Left lobe of liver (tissue), 2 donors: Measurements from ENCODE around the gene APRT. TPM values are rescaled to one million over a fixed set of nuclear protein-coding genes. Genes with fewer than 3 reads are reported as not detected.

Source experiments
- ATAC-seq: fragments of 200-7000 bp; cut with Tn5 transposase; one replicate; pipeline ENCODE4 v1.9.1; 2020; ENCODE audit warnings: mild to moderate bottlenecking, moderate library complexity
- DNase-seq: peaks from one replicate; pipeline ENCODE4 v3.0.0-alpha.2; 2020; ENCODE audit warnings: low spot score
- total RNA-seq: library from RNA; stranded (reverse); gene quantifications from one replicate; pipeline ENCODE4 v1.2.1, GENCODE V29; 2021
- donor health status: DM: no; HTN: no; CAD: no; lungs with moderate emphysema.
- donor health status: DM: no; HTN: yes; CAD: no.

The APRT gene, protein sequence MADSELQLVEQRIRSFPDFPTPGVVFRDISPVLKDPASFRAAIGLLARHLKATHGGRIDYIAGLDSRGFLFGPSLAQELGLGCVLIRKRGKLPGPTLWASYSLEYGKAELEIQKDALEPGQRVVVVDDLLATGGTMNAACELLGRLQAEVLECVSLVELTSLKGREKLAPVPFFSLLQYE
- total RNA-seq = 68.9 TPM

DNA sequence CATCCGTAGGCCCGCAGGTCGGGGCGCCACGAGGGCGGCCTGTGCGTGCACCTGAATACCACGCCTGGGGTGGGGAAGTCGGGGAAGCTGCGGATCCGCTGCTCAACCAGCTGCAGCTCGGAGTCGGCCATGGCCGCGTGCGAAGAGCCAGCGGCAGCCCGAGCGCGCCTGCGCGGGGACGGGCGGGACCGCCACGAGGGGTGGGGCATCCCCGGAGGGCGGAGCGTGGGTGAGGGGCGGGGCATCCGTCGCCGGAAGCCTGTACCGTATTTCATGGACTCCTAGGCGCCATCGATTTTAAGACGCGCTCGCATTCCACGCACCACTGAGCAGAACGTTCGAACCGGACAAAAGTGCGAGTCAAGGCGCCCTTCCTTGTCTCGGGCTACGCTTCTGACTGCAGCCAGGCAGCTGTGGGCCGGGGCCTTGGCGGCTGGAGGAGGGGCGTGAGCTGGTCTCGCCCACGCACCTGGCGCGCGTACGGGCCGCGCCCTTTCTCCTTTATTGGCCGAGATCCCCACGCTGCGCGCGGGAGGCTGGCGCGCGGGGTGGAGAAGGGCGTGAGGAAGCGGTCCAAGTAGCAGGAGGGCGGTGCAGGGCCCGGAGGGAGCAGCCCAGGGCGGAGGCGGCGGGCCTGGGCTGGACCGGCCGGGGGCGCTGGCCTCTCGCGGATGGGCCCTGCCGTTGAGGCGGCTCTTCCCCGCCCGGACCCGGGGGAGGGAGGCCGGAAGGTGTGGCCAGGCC, at the start of gene APRT:
APRT (minus strand) TSS at position 160 of the 744 bp plus-strand sequence; CDS start at position 131, 29 bp downstream.
- peak; percentile 97 for DNase-seq
- peak; percentile 89 for ATAC-seq

DNA sequence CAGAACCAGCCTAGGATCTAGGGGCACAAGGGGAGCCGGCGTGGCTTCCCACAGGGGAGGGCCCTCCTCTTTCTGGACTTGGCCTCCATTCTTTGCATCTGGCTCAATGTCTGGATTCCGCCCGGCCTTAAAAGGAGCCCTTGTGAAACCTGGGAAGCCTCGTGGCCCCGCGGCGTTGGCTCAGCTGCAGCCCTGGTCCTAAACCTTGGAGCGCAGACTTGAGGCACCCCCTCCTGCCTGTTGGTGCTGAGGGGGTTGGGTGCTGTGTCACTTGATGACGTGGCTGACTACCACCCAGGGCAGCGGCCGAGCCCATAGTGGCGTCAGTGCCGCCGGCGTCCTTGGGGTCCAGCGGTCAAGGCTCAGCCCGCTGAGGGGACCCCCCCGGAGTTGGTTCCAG, 49.6 kb upstream of the APRT start:
- ATAC-seq (no peak), DNase-seq (no peak)

DNA sequence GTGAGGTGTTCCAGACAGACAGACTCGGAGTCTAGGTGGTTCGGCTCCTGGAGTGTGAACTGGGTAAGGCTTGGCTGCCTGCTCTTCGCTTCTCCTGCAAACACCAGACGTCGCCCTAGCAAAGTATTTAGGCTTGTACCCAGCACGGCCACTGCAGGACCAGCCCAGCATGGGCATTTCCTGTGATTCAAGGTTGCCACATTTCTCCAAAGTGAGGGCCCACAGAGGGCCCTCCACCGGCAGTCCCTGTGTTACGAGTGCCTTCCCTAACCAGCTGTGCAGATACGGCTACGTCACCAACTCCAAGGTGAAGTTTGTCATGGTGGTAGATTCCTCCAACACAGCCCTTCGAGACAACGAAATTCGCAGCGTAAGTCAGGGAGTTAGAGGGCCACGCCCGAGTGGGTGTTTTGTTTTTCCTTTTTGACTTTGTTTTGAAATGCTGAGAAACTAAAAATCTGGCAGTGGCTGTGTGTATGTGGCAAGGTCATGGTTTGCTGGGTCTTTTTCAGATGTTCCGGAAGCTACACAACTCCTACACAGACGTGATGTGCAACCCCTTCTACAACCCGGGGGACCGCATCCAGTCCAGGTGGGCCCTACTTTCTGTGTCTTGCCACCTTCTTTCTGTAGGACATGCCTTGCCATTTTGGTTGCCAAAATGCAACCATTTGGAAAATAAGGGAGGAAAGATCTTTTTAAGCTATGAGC, 47.8 kb upstream of the APRT start:
- ATAC-seq (no peak), DNase-seq (no peak)

DNA sequence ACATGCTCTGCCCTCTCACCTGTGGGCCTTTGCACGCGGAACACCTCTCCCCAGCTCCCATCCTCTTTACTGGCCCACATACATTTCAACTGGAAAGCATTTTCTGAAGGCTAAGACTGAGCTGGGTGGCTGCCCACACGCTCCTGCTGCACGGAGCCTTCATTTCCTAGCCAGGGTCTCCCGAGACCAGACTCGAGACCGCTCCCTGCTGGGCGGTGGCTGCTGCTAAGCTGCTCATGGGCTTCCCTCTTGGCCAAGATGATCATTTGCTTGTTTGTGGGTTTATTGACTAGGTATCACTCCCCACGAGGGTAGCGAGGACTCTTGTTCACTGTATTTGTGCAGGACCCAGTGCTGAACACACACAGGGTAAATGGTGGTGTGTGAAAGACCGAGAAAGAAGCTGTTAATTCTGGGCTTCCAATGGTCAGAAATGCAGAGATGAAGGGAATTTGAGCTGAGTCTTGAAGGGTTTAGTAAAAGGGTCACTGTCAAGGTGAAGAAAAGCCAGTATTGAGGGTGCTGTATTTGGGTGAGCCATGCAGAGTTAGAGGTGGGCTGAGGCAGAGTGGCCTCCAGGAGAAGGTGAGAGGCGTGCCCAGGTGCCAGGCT, 46.1 kb upstream of the APRT start:
- peak; percentile 74 for DNase-seq
- ATAC-seq = peak; percentile 70

DNA sequence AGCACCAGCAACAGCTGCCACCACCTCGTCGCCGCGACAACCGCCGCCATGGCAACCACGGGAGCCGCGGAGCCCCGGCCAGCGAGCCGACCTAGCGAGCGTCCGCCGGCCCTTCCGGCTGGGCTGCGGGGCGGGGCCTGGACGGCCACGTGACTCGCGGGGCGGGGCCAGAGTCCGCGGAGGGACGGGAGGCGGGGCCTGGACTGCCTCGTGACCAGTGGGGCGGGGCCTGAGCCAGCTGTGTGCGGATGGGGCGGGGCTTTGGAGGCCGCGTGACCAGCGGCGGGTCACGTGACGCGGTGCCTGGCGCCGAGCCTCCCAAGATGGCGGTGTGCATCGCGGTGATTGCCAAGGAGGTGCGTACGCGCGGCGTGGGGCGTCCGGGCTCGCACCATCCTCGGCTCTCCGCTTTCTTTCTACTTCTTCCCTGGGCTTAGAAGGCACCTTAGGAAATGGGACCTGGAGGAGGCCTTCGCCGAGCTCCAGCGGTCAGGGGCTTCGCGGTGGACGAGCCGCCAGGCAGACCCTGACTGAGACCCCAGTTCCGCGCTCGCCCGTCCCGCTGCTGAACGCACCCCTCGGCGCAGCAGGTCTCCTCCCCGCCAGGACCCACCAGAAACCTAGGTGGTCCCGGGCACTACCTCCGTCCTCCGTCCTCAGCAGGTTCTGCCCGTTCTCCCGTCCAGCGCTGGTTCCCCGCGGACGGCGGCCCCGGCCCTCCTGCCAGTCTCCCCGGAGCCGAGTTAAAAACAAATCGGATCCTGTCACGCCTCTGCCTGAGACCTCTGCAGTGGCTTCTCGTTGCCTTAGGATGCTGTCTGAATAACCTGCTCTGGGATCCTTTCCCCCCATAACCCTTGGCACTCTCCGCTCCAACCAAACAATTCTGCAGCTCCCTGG, 45.4 kb upstream of the APRT start, which contains the start of the genes GALNS and TRAPPC2L:
GALNS (minus strand) TSS at position 120 of the 900 bp plus-strand sequence; CDS start at position 50, 70 bp downstream.
TRAPPC2L (plus strand) TSS at position 300 of the 900 bp plus-strand sequence; CDS start at position 324, 24 bp downstream.
- ATAC-seq = peak; percentile 96

DNA sequence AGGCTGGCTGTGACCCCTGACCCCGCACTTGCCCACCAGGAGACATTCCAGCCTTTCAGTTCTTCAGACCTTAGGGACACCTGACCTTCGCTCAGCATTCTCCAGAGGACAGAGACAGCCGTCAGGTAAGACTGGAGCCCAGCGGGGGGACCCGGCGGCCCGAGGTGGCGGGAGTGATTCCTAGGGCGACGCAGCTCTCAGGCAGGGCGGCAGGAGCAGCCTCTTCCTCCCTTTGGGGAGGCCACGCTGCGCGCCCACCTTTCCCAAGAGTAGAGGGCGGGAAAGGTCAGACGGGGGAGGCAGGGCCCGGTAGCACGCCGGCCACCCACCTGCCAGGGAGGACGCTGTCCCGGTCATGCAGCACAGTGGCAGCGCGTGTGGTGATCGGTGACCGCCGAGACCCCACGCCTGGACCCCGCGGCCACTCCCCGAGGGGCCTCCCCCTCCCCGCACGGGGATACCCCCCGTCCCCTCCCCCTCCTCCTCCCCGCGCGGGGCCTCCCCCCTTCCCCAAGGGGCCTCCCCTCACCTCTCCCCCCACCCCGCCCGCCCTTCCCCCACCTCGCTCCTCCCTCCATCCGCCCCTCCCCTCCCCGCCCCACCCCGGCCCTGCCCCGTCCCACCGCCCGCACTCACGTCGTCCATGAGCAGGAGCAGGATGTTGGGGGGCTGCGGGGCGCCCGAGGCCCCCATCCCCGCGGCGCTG, 44.5 kb upstream of the APRT start:
- ATAC-seq = peak; percentile 36

More for the DNA sequence above, 45.4 kb upstream of the APRT start, which contains the start of the genes GALNS and TRAPPC2L:
- DNase-seq = peak; percentile 99

DNA sequence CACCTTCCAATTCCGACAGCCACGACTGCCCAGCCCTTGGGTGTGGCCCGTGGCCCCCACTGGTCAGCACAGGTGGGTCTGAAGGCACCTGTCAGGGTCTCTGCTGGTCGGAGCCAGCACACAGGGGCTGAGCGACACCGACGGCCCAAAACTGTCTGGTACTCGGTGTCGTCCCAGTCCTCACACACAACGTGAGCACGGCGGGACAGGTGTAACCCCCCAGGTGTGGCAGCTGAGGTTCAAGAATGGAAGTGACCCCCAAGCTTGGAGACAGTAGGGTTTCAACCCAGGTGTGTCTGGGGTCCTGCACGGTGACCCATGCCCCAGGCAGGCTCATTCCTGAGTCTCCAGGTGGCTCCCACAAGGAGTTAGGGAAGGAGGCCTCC, 44.0 kb upstream of the APRT start:
- DNase-seq = no peak
- no peak for ATAC-seq

More for the DNA sequence above, 44.5 kb upstream of the APRT start:
- no peak for DNase-seq

DNA sequence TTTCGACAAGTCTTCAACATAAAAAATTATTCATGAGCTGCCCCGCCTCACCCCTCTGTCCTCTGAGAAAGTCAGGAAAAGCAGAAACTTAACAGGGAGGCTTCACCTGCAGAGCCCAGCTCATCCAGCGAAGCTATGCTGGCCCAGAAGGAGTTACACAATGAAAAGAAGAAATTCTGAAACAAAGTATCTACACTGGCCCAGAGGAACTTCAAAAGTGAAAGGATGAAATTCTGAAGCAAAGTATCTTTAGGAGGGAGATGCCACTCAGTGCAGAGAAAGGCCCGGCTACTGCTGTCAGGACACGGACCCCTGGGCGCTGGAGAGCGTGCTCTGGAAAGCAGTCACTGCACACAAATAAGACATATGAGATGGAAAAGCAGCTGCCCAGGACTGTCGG, 43.4 kb upstream of the APRT start:
- ATAC-seq (no peak), DNase-seq (no peak)

DNA sequence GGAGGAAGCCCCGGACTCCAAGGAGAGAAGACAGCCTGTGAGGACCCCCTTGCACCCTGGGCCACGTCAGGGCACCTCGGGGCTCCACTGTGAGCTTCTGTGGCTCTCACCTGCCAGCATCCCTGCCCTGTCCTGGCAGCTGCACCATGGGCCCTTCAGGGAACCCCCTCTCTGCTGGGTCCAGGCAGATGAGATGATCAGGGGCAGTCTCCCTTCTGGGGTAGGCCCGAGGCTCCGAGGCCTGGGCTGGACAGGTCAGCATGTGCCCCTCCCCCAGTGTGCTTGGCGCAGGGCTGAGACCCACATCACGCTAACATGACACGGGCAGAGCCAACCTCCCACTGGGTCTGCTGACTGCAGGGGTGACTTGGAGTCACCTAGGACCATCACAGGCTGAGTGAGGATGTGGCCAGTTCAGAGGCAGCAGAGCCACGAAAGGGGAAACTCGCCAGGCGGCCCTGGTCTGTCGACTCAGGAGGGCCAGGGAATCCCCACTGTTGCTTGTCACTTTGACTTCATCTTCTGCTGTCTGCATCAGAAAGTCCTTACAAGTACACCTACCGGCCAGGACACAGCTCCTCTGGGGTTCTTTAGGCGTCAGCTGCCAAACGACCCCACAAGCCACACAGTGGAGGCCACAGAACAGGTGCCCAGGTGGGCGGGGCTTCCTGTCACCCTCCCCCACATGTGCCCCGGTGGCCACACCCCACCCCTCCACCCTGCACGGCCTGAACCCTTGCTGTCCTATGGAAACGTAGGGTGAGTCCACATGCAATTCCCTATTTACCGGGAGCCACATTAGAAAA, 42.8 kb upstream of the APRT start:
- DNase-seq (no peak), ATAC-seq (no peak)

DNA sequence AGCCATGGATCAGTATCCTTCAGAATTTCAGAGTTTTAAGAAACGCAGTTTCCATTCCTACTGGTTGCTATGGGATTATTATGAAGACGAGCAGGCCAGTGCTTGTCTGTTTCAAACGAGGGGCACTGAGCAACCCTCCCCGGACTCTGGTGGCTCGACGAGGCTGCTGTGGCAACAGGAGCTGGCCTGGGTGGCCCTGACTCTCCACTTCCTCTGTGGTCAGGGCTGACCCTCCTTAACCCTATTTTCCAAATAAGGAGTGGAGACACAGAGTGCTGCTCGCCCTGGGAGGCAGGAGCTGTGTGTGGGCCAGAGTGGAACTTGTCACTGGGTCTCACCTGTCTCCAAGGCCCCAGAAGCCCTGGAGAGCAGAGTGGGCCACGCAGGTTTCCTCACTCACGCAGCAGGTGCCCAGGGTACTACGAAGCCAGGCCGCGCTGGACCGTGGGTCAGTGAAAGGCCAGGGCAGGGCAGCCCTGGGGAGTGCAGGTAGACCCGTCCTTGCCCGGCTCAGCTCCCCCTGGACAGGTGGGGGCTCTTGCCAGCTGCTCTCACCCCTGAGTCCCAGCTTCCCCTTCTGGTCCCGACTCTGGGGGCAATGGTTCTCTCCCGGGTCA, 41.7 kb upstream of the APRT start:
- no peak for DNase-seq
- ATAC-seq = no peak

DNA sequence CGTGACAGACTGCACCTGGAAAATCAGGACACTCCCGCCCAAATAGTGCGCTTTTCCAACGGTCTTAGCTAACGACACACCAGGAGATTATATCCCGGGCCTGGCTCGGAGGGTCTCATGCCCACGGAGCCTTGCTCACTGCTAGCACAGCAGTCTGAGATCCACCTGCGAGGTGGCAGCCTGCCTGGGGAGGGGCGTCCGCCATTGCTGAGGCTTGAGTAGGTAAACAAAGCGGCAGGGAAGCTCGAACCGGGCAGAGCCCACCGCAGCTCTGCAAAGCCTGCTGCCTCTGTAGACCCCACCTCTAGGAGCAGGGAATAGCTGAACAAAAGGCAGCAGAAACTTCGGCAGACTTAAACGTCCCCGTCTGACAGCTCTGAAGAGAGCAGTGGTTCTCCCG, 39.9 kb upstream of the APRT start:
- no peak for DNase-seq
- ATAC-seq = no peak

DNA sequence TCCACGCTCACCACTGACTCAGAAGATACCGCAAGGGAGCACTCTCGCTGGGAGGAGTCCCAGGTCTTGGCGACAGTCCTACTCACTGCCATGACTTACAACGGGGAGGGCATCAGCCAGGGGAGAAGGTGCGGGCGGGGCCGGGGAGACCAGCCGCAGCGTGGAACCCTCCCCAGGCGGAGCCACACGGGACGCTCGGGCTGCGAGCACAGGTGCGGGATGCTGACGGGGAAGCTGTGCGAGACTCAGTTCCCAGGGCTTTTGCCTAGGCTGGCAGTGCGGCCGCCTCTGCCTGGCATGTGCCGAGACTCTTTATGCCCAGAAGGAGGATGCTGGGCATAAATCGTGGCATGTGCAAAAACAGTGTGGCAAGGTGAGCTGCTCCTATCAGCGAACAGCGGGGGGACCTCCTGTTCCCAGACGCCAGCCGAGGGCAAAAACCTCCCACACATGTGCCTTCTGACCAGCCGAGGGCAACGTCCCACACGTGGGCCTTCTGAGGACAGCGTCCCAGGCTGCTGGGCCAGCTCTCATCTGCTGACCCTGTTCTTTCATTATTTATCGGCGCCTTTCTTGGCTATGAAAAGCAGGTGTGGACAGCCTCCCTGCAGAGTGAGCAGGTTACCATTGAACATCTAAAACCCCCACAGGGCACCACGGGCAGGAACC, 38.9 kb upstream of the APRT start:
- ATAC-seq (peak; percentile 66), DNase-seq (no peak)

DNA sequence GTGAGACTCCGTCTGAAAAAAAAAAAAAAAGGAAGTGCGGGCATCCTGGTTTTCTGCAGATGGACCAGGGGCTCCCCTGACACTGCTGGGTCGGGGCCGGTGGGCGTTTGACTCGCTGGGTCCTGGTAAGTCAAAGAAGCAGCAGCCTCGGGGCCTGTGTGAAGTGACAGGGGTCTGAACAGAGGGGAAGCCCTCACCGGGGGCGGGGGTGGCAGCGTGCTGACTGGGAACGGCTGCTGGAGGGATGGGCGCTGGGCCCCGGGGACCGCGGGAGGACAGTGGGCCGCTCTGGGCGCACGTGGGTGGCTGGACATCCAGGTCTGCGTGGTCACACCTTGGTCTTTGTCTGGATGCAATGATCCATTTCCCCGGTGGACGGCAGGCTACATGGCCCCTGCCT, 36.8 kb upstream of the APRT start:
- no peak for DNase-seq

DNA sequence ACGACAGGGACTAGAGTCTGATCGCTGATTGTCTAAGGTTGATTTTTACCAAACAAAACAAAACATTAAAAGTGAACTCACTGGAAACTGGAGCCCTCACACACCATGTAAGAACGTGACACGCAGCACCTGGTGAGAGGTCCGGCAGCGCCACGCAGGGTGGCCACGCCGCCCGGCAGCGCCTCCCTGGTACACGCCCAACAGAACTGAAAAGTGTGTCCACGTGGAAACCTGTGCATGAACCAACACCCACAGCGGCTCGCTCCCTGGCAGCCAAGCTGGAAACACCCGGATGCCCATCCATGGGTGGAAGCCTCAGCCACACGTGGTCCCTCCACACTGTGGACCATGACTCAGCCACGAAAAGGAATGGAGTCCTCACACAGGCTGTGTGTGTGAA, 35.9 kb upstream of the APRT start:
- no peak for ATAC-seq

More for the DNA sequence above, 36.8 kb upstream of the APRT start:
- ATAC-seq = no peak

DNA sequence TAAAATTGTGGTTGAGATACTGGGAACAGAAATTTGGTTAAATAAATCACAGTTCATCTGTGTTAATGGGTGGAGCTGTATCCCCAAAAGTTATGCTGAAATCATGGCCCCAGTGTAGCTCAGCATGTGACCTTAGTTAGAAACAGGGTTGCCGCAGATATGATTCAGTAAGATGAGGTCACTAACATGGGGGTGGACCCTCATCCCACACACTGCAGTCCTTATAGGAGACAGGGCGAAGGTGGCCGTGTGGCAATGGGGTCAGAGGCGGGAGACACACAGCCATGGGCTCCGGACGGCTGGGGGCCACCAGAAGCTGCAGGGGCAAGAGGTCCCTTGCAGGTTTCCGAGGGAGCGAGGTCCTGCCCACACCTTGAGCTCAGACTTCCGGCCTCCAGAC, 34.4 kb upstream of the APRT start:
- ATAC-seq (no peak), DNase-seq (no peak)

More for the DNA sequence above, 35.9 kb upstream of the APRT start:
- no peak for DNase-seq

DNA sequence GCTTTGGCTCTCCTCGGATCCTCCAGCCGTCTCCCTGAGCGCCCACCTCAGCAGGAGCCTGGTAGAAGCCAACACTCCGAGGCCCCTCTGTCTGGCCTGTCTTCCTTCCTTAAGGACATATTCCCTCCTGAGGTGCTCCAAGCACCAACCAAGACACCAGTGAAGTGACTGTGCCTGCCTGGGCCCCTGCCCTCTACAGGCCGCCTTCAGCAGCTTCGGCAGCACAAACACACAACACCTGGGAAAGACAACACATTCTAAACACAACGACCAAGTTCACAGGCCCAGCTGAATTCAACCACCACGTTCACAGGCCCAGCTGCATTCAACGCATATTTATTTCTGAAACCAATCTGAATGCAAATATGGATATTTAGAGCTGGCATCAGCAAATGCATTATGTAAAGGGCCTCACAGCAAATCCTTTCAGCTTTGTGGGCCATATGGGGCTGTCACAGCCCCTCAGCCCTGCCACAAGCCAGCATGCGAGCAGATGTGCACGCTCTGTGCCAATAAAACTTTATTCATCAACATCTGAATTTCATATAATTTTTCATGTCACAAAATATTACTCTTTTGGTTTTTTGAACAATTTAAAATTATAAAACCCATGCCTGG, 32.8 kb upstream of the APRT start:
- no peak for DNase-seq
- ATAC-seq = no peak

DNA sequence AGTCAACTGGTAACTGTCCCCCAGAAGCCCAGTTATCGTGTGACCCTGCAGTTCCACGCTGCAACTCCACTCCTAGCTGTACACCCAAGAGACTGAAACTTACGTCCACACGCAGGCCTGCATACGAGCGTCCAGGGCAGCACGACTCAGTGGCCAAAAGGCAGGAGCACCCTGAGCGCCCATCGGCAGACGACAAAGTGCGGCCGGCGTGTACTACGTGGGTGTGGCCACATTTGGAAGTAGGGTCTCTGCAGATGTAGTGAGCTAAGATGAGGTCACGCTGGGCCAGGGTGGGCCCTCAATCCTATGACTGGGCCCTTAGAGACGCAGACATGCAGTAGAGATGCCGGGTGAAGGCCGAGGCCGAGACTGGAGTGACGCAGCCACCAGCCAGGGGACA, 31.5 kb upstream of the APRT start:
- ATAC-seq (no peak), DNase-seq (no peak)
